ENCODE results near the gene ZNF638. TPM values are rescaled to one million over a fixed set of nuclear protein-coding genes. Genes with fewer than 3 reads are reported as not detected.
"Not testable (repeated sequence)": the region's sequence is repeated elsewhere in the genome, so short reads cannot be mapped to it uniquely, and the experiment has no call there.

Gene ZNF638
- total and polyA plus RNA-seq, 2 of the 4 experiments (the other 2 are of a cell fraction), result 46.4 to 129 TPM

GRCh38 chr2:71317060-71317459 lies 14.5 kb upstream of the ZNF638 start:
- no peaks in the 10 kb centered on the region for H3K9me1 ChIP-seq (ENCODE audit: insufficient read depth, low read length)
- no peak overlapping the region for H2AFZ ChIP-seq (replicated peaks; ENCODE audit: low read length, poor library complexity)
- H3K56ac ChIP-seq (ENCODE audit: extremely low read depth, insufficient read depth, low read length), result no peak overlapping the region
- no peak overlapping the region for H3K4ac ChIP-seq (ENCODE audit: low read depth, low read length)
- H3K4me3 ChIP-seq (ENCODE audit: insufficient read depth, low read depth, low read length), result no peak overlapping the region
- no peak for DNase-seq
- H3K79me1 ChIP-seq (ENCODE audit: low read depth in 1 of 2, low read length in 2 of 2), result no peaks in the 10 kb centered on the region
- H4K91ac ChIP-seq (ENCODE audit: insufficient read depth, low read depth, low read length), result no peak overlapping the region
- no peak overlapping the region for H4K5ac ChIP-seq (ENCODE audit: low read depth, low read length)
- H3K4me2 ChIP-seq (ENCODE audit: low read depth, low read length), result no peak overlapping the region
- no peaks in the 10 kb centered on the region for H3K27me3 ChIP-seq (ENCODE audit: control insufficient read depth, insufficient read depth, low read length)
- no peak for ATAC-seq (ENCODE audit: low read depth)
- H2AK9ac ChIP-seq (replicated peaks; ENCODE audit: low read depth, low read length, poor library complexity), result no peak overlapping the region
- no peak overlapping the region for H3K27ac ChIP-seq (ENCODE audit: insufficient read depth, low read length)
- peaks cover 2% of the 10 kb centered on the region; the same call in 1 of the 2 replicates for H3K9me3 ChIP-seq (ENCODE audit: control insufficient read depth, insufficient read depth, low read length)
- ChIA-PET CTCF (no interaction called here), POLR2A (ENCODE audit: unreplicated experiment) (no interaction called here)
- dilution Hi-C loops (cut with HindIII; ENCODE audit: low sequenced_read_pairs, unreplicated experiment), result no loop called here
- H3K4me1 ChIP-seq (ENCODE audit: control insufficient read depth, insufficient read depth, low read length), result no peaks in the 10 kb centered on the region
- H4K20me1 ChIP-seq (ENCODE audit: insufficient read depth, low read length), result no peaks in the 10 kb centered on the region
- TF ChIP-seq RCOR1 (IDR thresholded peaks at IDR 0.05; ENCODE audit: insufficient replicate concordance, low read length), result no peak
- no peak for TF ChIP-seq MAZ (IDR thresholded peaks at IDR 0.05; ENCODE audit: borderline replicate concordance, low read depth, low read length)
- TF ChIP-seq FOS (IDR thresholded peaks at IDR 0.05; ENCODE audit: low read depth, low read length), result no peak
- H2BK15ac ChIP-seq (ENCODE audit: low read depth, low read length), result no peak overlapping the region
- WGBS, 2 experiments (ENCODE audit: extremely low coverage in 2 of 2, insufficient read length in 1 of 2), result 43% methylated on average over 1 of the region's 4 CpGs; no CpG with 5 or more reads in 1 of the 2 experiments
- in situ Hi-C loops (cut with MboI; ENCODE audit: low sequenced_read_pairs), result no loop called here
- H2BK120ac ChIP-seq (ENCODE audit: low read depth, low read length), result no peak overlapping the region
- H4K8ac ChIP-seq (ENCODE audit: low read depth in 2 of 2, low read length in 2 of 2), result no peak overlapping the region
- H2BK5ac ChIP-seq (ENCODE audit: low read depth, low read length, poor library complexity, severe bottlenecking), result no peak overlapping the region
- no peaks in the 10 kb centered on the region for H3K36me3 ChIP-seq (ENCODE audit: control insufficient read depth, insufficient read depth, low read length)
- no TSS peak for BruUV-seq (replicated peaks)
- no peak overlapping the region for H2BK20ac ChIP-seq (ENCODE audit: low read depth, low read length)
- no peak overlapping the region for H3K18ac ChIP-seq (ENCODE audit: low read depth, low read length)
- intact Hi-C loops (cut with micrococcal nuclease), result no loop called here
- H3K9ac ChIP-seq (ENCODE audit: low read depth, low read length), result no peak overlapping the region
- H2AK5ac ChIP-seq (ENCODE audit: low read depth, low read length), result no peak overlapping the region
- H3K23ac ChIP-seq (ENCODE audit: low read depth, low read length), result no peak overlapping the region
- no peak overlapping the region for H3K14ac ChIP-seq (replicated peaks; ENCODE audit: low read depth, low read length)

GRCh38 chr2:71317900-71318299 lies 13.7 kb upstream of the ZNF638 start:
- CTCF ChIA-PET; BruUV-seq (replicated peaks); H3K27me3 ChIP-seq (ENCODE audit: control insufficient read depth, insufficient read depth, low read length); H3K4me3 ChIP-seq (ENCODE audit: insufficient read depth, low read depth, low read length); H3K4me2 ChIP-seq (ENCODE audit: low read depth, low read length); H2BK20ac ChIP-seq (ENCODE audit: low read depth, low read length); H3K56ac ChIP-seq (ENCODE audit: extremely low read depth, insufficient read depth, low read length); in situ Hi-C loops (cut with MboI; ENCODE audit: low sequenced_read_pairs); H4K8ac ChIP-seq (ENCODE audit: low read depth in 2 of 2, low read length in 2 of 2); POLR2A ChIA-PET (ENCODE audit: unreplicated experiment); H4K5ac ChIP-seq (ENCODE audit: low read depth, low read length); H4K91ac ChIP-seq (ENCODE audit: insufficient read depth, low read depth, low read length); H2AK9ac ChIP-seq (replicated peaks; ENCODE audit: low read depth, low read length, poor library complexity); H3K14ac ChIP-seq (replicated peaks; ENCODE audit: low read depth, low read length); H3K79me1 ChIP-seq (ENCODE audit: low read depth in 1 of 2, low read length in 2 of 2); H3K27ac ChIP-seq (ENCODE audit: insufficient read depth, low read length); H3K18ac ChIP-seq (ENCODE audit: low read depth, low read length); H3K36me3 ChIP-seq (ENCODE audit: control insufficient read depth, insufficient read depth, low read length); H3K23ac ChIP-seq (ENCODE audit: low read depth, low read length); H4K20me1 ChIP-seq (ENCODE audit: insufficient read depth, low read length); dilution Hi-C loops (cut with HindIII; ENCODE audit: low sequenced_read_pairs, unreplicated experiment); DNase-seq; H2AFZ ChIP-seq (replicated peaks; ENCODE audit: low read length, poor library complexity); intact Hi-C loops (cut with micrococcal nuclease); ATAC-seq (ENCODE audit: low read depth); H2AK5ac ChIP-seq (ENCODE audit: low read depth, low read length); H2BK120ac ChIP-seq (ENCODE audit: low read depth, low read length); H3K4me1 ChIP-seq (ENCODE audit: control insufficient read depth, insufficient read depth, low read length); H2BK5ac ChIP-seq (ENCODE audit: low read depth, low read length, poor library complexity, severe bottlenecking); H3K9me3 ChIP-seq (ENCODE audit: control insufficient read depth, insufficient read depth, low read length); H3K4ac ChIP-seq (ENCODE audit: low read depth, low read length); H3K9ac ChIP-seq (ENCODE audit: low read depth, low read length); H2BK15ac ChIP-seq (ENCODE audit: low read depth, low read length); H3K9me1 ChIP-seq (ENCODE audit: insufficient read depth, low read length): not testable (repeated sequence)
- no CpG with 5 or more reads among the region's 4 CpGs for WGBS, 2 experiments (ENCODE audit: extremely low coverage in 2 of 2, insufficient read length in 1 of 2)

Measured in IMR-90 (cell line).